ENCODE results near the gene GUCY2C.

The GUCY2C gene

DNA sequence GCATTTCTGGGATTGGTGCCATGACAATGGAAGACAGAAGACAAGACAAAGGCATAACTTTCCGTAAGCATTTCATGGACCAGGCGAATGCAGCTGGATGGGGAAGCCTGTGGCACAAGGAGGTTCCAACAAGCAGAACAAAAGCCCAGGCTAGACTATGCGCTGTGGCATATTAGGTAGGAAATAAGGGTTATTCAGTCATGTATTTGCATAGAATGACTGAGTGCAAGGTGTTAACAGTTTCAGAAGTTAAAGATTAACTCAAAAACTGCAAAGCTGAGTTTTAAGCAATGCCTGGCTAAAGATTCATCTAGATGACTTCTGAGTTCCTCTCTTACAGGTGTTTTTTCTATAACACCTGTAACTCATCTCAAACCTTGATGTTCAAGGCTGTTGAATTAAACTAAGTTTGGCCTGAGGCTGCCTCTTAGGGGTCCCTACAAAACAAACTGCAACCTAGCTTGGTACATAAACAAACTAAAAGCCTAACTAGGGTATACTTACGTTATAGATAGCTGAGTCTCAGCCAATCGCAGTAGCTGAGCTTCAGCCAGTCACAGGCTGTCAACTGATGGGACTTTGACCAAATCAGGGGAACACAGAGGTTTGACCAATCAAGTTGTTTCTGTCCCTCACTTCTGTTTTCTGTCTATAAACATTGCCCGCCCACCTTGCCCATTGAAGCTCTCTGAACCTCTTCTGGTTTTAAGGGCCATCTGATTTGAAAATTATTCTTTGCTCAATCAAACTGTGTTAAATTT lies 76.5 kb downstream of the GUCY2C start:
- DNase-seq (ENCODE audit: low read depth), result no peak

DNA sequence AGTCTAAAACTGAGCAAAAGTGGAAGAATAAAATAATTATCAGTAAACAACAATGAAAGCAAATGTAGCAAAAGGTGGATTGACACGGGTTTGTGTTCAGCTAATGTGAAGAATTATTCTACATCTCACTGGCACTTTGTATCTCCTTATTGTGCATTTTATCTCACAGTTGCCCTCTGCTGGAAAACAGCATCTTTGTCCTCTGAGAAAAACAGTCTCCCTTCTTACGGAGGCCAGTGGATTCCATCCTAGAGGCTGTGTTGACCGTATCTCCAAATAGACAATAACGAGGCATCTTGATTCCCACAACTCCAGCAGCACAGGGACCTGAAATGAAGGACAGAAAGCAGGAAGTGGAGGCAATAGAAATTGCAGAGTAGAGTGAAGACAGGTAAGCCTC lies 77.4 kb downstream of the GUCY2C start:
- peak; percentile 30 for DNase-seq (ENCODE audit: low read depth)

DNA sequence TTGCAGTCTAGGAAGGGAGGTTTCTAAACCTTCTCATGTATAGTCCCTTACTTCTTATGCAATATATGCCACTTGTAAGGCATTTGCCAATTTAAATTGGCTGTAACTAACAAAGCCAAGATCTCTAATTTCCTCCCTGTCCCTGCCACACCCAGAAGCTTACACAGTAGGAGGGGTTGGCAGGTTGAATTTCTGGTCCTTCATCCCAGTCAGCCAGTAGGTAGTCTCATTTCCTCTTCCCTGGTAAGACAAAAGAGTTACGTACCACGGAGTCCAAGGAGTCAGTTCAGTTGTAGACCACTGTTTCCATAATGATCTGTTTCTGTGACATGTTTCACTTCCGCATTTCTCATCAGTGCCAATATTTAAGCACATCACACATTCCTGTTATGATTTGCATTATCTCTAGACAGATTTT lies 81.7 kb downstream of the GUCY2C start:
- DNase-seq (ENCODE audit: low read depth), result no peak

DNA sequence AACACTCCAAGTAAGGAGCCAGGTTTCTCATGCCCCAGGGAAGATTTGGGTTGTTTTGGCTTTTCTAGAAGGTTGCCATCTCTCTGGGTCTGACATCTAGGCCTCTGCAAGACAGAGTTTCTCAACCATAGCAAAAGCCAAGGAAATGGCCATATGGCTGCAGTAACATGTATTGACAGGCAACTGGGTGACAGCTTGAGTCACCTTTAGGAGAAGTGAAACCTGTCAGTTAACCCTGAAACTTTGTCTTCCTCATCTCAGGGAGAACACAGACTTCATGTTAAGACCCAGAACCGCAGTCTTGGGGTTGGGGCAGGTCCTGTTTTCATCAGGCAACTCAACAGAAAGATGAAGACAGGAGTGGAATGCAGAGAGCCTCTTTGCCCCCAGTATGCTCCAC lies 82.7 kb downstream of the GUCY2C start:
- no peak for DNase-seq (ENCODE audit: low read depth)

DNA sequence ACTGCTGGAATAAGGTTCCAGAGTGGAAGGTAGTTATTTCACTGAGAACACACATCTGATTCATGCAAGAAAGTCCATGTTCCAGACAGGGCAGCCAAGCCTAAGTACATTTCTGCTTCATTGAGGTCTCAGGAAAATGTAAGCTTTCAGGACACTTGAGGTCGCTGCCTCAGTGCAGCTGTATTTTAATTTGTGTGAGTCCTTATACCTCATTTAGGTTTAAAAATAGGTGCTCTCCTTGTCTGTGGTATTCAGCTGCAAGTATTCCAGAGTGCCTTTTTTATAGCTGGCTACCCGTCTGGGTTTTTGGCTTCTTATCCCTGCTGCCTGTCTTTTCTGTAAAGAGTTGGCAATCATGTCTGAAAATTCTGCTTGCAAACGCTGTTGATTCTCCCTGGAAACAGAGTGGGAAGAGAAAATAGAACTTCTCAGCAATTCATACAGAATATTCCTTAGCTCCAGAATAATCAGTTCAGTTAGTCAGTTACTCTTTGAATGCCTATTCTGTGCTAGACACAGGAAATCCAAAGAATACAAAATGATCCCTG lies 83.4 kb downstream of the GUCY2C start:
- DNase-seq (ENCODE audit: low read depth), result no peak

DNA sequence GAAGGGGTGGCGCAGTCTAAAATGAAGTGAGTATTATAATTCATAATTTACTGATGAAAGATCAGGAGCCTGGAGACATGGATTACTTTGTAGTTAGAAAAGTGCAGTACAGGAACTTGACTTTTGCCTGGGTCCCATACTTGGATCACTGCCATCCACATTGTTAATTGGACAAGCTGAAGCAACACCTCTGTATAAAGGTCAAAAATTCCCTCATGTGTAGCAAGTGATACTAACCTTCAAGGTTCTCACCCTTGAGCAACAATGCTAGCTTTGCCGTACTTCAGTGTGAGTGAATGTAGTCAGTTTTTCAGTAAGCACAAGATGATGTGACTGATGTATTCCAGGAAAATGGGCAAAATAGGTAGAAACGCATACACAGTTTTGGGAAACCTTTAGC lies 84.1 kb downstream of the GUCY2C start:
- DNase-seq (ENCODE audit: low read depth), result no peak

DNA sequence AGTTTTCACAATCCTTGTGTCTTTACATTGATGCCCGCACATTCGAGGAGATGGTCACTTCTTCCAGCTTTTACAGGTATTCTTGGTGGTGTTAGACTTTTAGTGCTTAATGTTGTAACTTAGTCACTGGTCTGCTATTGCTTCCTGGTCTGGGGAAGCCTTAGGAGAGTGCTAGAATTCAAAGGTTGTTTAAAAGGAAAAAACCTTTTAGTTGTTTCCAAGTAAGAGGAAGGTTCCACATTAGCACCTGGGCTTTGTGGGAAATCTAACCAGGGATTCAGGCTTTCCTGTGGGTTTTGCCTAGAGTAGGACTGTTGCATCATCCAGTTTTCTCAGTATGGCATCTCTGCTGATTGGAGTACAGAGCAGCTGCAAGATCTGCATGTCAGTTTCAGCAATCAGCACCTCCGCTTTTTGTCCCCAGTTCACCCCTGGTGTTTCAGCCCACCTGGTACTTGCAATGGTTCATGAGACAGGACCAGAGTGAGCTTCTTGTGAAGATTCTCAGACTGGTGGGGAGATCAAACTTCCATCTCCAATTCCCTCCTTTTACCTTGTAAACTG lies 84.7 kb downstream of the GUCY2C start:
- no peak for DNase-seq (ENCODE audit: low read depth)

DNA sequence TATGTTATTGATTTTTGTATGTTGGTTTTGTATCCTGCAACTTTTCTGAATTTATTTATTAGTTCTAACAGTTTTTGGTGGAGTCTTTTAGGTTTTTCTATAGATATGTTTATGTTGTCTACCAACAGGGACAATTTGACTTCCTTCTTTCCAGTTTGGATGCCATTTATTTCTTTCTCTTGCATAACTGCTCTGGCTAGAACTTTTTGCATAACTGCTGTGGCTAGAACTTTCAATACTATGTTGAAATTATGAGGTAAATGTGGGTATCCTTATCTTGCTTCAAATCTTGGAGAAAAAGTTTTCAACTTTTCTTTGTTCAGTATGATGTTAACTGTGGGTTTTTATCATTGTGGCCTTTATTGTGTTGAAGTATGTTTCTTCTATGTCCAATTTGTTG lies 88.8 kb downstream of the GUCY2C start:
- peak; percentile 29 for DNase-seq (ENCODE audit: low read depth)

DNA sequence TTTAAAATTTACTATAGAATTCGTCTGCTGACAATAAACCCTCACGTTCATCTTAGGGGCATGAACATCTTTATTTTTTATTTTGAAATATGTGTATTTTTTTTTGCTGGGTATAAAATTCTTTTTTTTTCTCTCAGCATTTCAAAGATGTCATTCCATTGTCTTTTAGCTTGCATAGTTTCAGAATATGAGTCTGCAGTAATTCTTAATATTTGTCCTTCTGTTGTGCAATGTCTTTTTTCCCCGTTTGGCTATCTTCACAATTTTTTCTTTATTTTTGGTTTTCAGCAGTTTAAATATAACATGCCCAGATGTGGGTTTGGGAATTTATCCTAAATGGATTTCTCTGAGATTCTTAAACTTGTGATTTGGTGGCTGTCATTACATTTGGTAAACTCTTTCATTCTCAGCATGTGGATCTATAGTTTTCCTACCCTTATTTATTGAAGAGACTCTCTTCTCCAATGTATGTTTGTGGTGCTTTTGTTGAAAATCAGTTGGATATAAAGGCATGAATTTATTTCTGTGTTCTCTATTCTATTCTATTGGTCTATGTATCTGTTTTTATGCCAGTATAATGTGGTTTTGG lies 90.9 kb downstream of the GUCY2C start:
- DNase-seq (ENCODE audit: low read depth), result no peak

DNA sequence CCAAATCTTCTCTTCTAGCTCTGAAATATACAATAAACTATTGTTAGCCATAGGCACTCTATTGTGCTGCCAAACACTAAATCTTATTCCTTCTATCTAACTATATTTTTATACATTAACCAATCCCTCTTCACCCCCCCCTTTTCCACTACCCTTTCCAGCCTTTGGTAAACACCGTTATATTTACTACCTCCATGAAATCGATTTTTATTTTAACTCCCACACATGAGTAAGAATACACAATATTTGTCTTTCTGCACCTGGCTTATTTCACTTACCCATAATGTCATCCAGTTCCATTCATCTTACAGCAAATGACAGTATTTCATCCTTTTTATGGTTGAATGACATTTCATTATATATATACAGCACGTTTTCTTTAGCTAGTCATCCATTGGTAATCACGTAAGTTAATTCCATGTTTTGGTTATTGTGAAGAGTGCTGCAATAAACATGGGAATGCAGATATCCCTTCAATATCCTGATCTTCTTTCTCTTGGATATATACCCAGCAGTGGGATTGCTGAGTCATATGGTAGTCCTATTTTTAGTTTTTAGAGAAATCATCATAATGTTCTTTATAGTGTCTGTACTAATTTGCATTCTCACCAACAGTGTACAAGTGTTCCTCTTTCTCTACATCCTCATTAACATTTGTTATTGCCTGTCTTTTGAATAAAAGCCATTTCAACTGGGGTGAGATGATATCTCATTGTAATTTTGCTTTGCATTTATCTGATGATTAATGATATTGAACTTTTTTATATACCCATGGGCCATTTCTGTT lies 94.5 kb downstream of the GUCY2C start:
- no peak for DNase-seq (ENCODE audit: low read depth)

DNA sequence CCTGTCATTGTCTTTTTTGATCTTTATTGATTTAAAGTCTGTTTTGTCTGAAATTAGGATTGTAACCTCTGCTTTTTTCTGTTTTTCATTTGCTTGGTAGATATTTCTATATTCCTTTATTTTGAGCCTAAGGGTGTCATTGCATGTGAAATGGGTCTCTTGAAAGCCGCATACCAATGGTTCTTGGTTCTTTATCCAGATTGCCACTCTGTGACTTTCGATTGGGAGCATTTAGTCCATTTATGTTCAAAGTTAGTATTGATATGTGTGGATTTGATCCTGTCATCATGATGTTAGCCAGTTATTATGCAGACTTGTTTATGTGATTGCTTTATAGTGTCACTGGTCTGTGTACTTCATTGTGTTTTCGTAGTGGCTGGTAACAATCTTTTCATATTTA lies 98.9 kb downstream of the GUCY2C start:
- DNase-seq (ENCODE audit: low read depth), result no peak

DNA sequence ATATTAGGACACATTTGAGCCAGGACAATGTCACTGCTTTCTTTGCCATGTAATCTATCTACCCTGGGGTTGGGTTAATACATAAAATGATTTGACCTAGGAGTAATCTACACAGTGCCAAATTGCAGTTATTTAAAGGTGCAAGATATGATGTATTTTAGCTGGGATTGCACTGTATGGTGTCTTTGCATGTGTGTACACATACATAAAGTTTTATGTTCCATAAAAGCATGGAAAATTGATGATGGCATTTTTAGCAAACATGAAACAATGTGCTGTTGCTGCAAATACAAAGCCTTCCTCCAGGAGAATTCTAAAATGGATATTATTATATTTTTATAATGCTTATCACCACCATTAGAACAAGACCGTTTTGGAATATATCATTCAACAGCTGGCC lies 104.7 kb downstream of the GUCY2C start:
- DNase-seq (ENCODE audit: low read depth), result no peak

DNA sequence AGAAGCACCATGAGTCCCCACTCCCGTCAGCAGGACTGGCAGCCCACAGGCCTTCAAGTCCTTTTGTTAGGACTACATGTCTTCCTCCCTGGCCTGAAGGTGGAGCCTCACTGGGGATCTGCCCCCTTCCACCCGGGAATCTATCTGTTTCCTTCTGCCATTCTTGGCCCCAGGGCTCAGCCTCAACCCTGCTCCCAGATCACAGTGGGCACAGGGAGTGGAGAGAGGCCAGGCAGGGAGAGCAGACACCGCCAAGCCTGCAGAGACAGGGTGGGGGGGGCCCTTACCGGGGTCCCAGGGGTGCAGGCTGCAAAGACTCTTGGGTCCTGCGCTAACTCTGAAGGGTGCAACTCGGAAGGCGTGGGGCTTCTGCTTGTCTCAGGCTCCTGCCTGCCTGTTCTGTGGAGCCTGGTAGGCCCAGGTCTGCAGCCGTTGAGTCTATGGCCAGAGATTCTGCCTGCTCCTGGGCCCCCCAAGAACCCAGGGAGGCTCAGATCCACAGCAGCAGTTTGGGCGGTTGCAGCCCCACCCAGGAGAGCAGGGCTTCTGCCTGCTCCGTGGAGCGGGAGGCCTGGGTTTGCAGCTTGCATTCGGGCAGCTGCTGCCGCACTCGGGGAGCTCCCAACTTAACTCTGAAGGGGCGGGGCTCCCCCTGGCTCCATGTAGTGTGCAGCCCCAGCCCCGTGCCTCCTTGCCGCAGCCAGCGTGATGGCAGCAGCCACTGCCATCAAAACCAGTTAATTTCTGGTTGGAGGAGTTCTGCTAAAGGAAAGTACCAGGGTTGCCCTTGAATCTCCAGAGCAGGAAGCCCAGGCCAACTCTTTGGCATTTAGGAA lies 107.0 kb downstream of the GUCY2C start:
- no peak for DNase-seq (ENCODE audit: low read depth)

DNA sequence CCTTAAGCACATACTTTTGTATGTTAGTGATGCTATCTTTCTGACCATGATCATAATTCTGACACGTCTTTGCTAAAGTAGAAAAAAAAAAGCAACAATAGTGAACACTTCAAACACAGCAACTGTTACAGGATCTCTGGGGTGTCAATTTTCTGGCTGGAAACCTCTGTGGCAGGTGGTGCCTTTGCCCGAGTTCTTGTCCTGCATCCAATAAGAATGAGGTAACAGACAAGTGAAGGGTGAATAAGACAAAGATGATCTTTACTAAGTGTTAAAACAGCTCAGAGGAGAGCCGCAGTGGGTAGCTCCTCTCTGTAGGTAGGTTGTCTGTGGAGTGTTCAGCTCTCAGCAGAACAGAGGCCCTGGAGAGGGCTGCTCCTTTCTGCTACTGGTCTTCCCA lies 107.8 kb downstream of the GUCY2C start:
- no peak for DNase-seq (ENCODE audit: low read depth)

DNA sequence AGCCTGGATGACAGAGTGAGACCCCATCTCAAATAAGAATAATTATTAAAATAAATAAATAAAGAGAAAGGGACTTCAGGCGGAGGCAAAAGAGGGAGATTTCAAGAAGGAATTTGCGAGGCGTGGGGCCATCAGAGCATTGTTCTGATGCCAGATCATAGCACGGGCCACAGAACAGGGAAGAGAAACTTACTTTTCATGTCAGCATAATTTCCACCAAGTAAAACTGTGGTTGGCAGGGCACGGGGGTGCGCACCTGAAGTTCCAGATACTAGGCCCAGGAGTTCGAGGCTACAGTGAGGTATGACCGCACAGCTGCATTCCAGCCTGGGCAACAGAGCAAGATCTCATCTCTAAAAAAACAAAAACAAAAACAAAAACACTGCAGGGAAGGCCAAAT lies 117.8 kb downstream of the GUCY2C start:
- no peak for DNase-seq (ENCODE audit: low read depth)

DNA sequence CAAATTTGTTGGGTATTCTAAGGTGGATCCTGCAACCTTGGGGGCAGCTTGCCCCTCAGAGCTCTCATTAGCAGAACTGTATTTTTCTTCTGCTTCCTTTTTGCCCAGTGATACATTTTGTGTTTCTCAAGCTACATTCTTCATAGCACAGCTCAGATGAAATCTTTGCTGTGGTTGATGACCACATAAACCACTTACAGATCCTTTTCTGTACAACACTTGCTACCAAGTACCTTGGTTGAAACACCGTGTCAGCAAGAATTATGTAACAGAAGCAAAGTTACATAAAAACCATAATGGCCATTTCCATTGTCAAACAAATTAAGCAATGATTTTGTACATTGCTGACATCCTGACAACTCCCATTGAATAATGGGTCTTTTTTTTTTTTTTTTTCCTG lies 119.1 kb downstream of the GUCY2C start:
- DNase-seq (ENCODE audit: low read depth), result peak; percentile 77

DNA sequence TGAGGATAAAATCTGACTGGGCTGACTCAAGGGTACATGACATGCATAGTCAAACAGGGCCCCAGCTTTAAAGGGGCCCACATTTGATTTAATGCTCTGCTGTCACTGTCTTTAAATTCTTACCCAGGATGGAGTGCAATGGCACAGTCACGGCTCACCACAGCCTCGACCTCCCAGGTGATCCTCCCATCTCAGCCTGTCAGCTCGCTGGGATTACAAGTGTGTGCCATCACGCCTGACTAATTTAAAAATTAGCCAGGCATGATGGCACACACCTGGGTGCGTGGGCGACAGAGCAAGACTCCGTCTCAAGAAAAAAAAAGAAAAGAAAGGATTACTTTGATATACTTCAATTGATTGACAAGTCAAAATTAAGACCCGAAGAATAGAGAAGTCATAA lies 119.5 kb downstream of the GUCY2C start:
- no peak for DNase-seq (ENCODE audit: low read depth)

DNA sequence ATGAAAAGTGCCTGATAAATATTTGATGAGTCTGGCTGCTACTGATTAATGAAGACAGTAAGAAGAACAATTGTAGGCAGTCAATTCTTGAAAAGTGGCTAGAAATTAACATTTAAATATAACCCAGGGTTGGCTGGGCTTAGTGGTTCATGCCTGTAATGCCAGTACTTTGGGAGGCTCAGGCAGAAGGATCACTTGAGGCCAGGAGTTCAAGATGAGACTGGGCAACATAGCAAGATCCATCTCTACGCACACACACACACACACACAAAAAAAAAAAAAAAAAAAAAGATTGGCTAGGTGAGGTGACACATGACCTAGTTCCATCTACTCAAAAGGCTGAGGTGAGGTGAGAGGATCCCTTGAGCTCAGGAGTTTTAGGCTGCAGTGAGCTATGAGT lies 120.8 kb downstream of the GUCY2C start:
- no peak for DNase-seq (ENCODE audit: low read depth)

DNA sequence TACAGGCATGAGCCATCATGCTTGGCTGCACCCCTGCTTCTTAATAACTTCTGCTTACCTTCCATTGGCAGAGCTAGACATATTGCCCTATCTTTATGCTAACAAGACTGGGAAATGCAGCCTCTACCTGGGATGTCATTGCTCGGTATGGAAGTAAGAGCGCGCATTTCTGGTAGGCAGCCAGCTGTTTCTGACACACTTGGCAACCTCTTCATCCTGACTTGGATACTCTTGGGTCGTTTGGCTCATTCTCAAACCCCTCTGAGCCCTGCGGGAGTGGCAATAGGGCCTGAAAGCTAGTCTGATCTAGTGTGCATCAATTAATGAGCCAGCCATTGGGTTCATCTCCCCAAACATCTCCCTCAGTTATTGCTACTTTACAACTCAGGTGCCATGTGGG lies 123.3 kb downstream of the GUCY2C start:
- no peak for DNase-seq (ENCODE audit: low read depth)

DNA sequence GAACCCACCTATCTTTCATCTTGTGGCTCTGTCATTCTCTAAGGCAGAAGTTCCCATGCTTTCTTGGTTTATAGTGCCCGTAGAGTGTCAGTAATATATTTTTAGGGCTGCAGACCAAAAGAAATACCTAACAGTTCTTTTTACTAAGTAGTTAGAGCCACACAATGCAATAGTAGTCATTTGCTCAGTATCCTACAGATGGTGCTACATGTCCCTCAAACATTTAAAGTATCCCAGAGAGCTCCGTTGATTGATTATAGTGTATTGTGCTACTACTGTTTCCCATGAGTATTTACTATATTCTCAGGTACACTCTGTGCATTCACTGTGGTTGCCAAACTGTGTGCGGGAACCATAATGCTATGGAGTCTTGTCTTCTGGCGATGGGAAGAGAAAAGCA lies 124.0 kb downstream of the GUCY2C start:
- no peak for DNase-seq (ENCODE audit: low read depth)

DNA sequence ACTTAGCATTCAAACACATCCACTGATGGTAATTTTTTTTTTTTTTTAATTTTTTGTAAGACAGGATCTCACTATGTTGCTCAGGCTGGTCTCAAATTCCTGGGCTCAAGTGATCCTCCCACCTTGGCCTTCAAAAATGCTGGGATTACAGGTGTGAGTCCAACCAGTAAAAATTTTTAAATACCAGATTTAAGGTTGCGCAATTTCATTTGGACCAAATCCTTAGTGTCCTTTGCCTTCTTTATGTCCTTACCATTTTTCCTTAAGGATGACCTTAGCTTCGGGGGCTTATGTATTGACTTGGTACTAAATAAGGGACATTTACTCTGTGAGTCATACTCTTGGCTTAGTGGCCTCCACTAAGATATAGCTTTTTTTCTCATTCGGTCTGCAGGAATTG lies 124.6 kb downstream of the GUCY2C start:
- no peak for DNase-seq (ENCODE audit: low read depth)

DNA sequence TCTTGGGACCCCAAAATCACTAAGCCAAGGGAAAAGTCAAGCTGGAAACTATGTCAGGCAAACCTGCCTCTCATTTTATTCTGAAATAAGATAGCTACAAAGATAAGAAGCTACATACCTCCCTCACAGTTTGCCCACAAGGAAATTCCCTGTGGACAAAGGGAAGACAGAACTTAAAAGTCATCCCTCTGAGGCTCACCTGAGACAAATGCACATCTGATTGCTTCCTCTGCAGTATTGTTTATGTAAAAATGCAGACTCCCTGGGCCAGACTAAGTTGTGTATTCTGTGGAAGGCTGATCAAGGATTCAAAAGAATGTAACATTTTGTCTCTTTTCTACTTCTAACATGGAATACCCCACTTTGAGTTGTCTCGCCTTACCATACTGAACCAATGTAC lies 126.2 kb downstream of the GUCY2C start:
- no peak for DNase-seq (ENCODE audit: low read depth)
